NCI-H748 (cell line): ENCODE results near the gene ATG7.
"Not testable (repeated sequence)": the region's sequence is repeated elsewhere in the genome, so short reads cannot be mapped to it uniquely, and the experiment has no call there.

Source experiments
- DNase-seq: peaks from one replicate; lab custom pipeline; 2025; ENCODE audit not compliant: unreplicated experiment; lab: John Stamatoyannopoulos, UW

ATG7 gene

GRCh38 chr3:11385891-11386290 is 113.7 kb downstream of the ATG7 start:
- DNase-seq, result no peak

GRCh38 chr3:11386465-11387113 is 114.4 kb downstream of the ATG7 start:
- no peak for DNase-seq

GRCh38 chr3:11389386-11390268 is 117.4 kb downstream of the ATG7 start:
- no peak for DNase-seq

- no peak for DNase-seq
Observed at GRCh38 chr3:11390411-11391131, 118.4 kb downstream of the ATG7 start.

GRCh38 chr3:11391174-11391879 is 119.1 kb downstream of the ATG7 start:
- no peak for DNase-seq

- DNase-seq, result no peak
Observed at GRCh38 chr3:11392014-11392859, 120.0 kb downstream of the ATG7 start.

- DNase-seq, result no peak
Observed at GRCh38 chr3:11392860-11393114, 120.6 kb downstream of the ATG7 start.

GRCh38 chr3:11393401-11393800 is 121.2 kb downstream of the ATG7 start:
- DNase-seq, result no peak

GRCh38 chr3:11394392-11394791 is 122.2 kb downstream of the ATG7 start:
- DNase-seq, result no peak

- DNase-seq, result no peak
Observed at GRCh38 chr3:11400213-11400612, 128.0 kb downstream of the ATG7 start.

GRCh38 chr3:11401434-11401833 is 129.2 kb downstream of the ATG7 start:
- DNase-seq, result no peak

GRCh38 chr3:11405323-11405722 is 133.1 kb downstream of the ATG7 start:
- no peak for DNase-seq

- DNase-seq, result no peak
Observed at GRCh38 chr3:11407644-11408043, 135.4 kb downstream of the ATG7 start.

GRCh38 chr3:11408324-11408859 is 136.2 kb downstream of the ATG7 start:
- not testable (repeated sequence) for DNase-seq

GRCh38 chr3:11410564-11410963 is 138.4 kb downstream of the ATG7 start:
- no peak for DNase-seq

- no peak for DNase-seq
Observed at GRCh38 chr3:11411956-11412355, 139.8 kb downstream of the ATG7 start.

- DNase-seq, result no peak
Observed at GRCh38 chr3:11413071-11413470, 140.9 kb downstream of the ATG7 start.

GRCh38 chr3:11415099-11415498 is 142.9 kb downstream of the ATG7 start:
- no peak for DNase-seq

GRCh38 chr3:11420066-11420465 is 147.9 kb downstream of the ATG7 start:
- DNase-seq, result no peak

GRCh38 chr3:11422291-11422690 is 150.1 kb downstream of the ATG7 start:
- DNase-seq, result no peak
